NCI-H748 (cell line): ENCODE results near the gene PPP1R13B.
"Not testable (repeated sequence)": the region's sequence is repeated elsewhere in the genome, so short reads cannot be mapped to it uniquely, and the experiment has no call there.

ENCODE experiments used
- DNase-seq: peaks from one replicate; lab custom pipeline; 2025; ENCODE audit not compliant: unreplicated experiment; lab: John Stamatoyannopoulos, UW

Gene PPP1R13B

GRCh38 chr14:103702497-103703432 lies 144.6 kb downstream of the PPP1R13B start:
- no peak for DNase-seq

- DNase-seq = no peak
Observed at GRCh38 chr14:103702095-103702494, 145.3 kb downstream of the PPP1R13B start.

GRCh38 chr14:103700753-103701490 lies 146.5 kb downstream of the PPP1R13B start:
- DNase-seq = no peak

- no peak for DNase-seq
Observed at GRCh38 chr14:103699901-103700752, 147.2 kb downstream of the PPP1R13B start.

GRCh38 chr14:103699261-103699661 lies 148.1 kb downstream of the PPP1R13B start:
- DNase-seq = no peak

- no peak for DNase-seq
Observed at GRCh38 chr14:103698380-103699260, 148.8 kb downstream of the PPP1R13B start.

- no peak for DNase-seq
Observed at GRCh38 chr14:103697603-103698379, 149.6 kb downstream of the PPP1R13B start.

- no peak for DNase-seq
Observed at GRCh38 chr14:103697206-103697602, 150.2 kb downstream of the PPP1R13B start.

- DNase-seq = no peak
Observed at GRCh38 chr14:103696466-103697071, 150.8 kb downstream of the PPP1R13B start.

- no peak for DNase-seq
Observed at GRCh38 chr14:103696070-103696402, 151.3 kb downstream of the PPP1R13B start.

- no peak for DNase-seq
Observed at GRCh38 chr14:103695296-103696069, 151.9 kb downstream of the PPP1R13B start.

GRCh38 chr14:103694572-103695026 lies 152.8 kb downstream of the PPP1R13B start:
- no peak for DNase-seq

- DNase-seq = no peak
Observed at GRCh38 chr14:103693515-103693914, 153.9 kb downstream of the PPP1R13B start.

GRCh38 chr14:103692871-103693270 lies 154.5 kb downstream of the PPP1R13B start:
- DNase-seq = no peak

GRCh38 chr14:103692159-103692558 lies 155.2 kb downstream of the PPP1R13B start:
- DNase-seq = no peak

- not testable (repeated sequence) for DNase-seq
Observed at GRCh38 chr14:103691655-103692054, 155.7 kb downstream of the PPP1R13B start.

- no peak for DNase-seq
Observed at GRCh38 chr14:103690332-103690731, 157.0 kb downstream of the PPP1R13B start.
